HG02981 (cell line): ENCODE data around the gene NYAP2.

Experiments used
- ATAC-seq: cut with Tn5 transposase; IDR thresholded peaks from one replicate; pipeline ENCODE4 v1.9.1; 2021; ENCODE audit warnings: mild to moderate bottlenecking, moderate library complexity; ENCODE audit not compliant: unreplicated experiment

The NYAP2 gene

DNA sequence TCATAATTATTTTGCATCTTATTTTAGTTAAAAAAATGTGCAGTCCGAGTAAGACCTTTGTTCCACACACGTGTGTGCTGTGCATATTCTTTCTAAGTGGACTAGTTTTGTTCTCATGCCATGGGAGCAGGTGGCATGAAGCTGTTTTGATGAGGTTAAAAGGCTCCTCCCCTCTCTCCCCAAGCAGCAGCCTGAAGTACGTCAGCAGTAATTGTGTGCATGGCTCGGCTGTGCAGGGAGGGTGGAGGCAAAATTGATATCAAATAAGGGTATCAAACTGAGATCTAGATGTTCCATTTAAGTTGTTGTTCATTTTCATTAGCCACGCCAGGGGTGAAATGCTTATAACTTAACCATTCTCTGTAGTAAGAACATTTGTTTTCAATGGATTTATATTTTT, at the start of gene NYAP2:
Gene NYAP2, plus strand, starts transcription at position 207 of the 400 bp plus-strand sequence. CDS start 9,171 bp downstream, outside the sequence.
- ATAC-seq = no peak

DNA sequence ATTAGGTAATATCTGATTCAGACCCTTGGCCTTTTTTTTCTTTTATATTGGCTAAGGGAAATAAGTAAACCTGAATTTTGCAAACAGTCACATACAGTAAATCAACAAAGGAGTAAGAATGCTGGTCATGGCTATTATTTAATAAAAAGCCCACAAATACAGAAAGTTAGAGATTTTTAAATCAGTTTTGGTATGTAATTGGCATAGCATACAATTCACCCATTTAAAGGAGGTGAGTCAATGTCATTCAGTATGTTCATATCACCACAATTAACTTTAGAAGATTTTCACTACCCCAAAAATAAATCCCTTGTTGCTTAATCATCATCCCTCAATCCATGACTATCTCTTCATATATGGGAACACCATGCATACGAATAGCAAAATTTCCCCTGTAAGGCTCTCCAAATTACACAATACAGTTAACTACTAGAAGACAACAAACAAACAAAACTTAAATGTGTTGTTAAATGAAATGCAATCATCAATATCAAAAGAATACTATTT, 45.9 kb upstream of the NYAP2 start:
- ATAC-seq = no peak

DNA sequence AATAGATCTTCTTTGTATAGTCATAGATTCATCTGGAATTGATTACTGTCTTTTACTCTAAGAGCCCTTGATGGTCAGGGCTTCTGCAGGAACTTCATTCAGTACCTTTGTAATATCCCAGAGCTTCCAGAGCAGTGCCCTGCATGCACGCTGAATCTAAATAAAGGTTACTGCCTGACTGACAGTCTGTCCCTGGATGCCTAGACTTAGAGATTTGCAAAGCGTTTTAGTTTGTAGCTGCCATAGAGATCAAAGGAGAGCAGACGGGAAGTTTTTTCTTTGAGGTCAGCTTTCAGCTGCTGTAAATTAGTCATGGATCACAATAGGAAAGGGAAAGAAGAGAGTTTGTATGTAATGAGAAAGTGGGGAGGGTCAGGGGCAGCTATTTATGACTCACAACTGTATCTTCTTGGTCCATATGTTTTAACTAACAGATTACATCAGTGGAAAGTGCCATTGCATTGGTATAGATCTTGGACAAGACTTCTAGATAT, 45.2 kb upstream of the NYAP2 start:
- ATAC-seq = no peak

DNA sequence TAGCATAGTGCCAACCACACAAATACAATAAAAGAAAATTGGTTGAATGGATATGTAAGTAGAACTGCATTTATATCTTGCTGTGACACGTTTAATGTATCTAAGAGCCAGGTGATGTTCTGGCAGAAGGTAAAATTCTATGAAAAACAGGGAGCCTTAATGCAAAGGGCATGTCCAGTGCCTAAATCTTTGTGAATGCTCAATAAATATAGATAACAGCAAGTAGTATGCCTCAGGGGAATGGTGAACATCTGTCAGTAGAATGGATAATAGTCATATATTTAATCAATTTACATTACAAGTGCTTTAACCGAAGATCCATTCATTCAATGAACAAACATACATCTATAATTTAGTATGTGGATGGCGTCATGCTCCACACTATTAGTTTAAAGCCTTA, 43.7 kb upstream of the NYAP2 start:
- ATAC-seq = no peak

DNA sequence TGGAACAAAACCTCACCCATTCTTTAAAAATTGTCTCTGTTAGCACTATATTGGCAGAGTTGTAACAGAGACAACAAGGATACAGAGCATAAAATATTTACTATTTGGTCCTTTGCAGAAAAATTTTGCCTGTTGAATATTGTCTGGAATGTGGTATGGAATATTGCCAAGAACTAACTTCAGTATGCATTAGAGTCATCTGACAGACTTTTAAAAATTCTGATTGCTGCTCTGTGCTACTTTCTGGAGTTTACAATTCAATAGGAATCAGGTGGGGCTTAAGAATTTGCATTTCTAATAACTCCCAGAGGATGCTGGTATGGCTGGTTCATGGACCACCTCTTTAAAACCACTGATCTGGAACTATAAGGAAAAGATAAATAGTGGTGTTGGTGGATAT, 32.8 kb upstream of the NYAP2 start:
- no peak for ATAC-seq

DNA sequence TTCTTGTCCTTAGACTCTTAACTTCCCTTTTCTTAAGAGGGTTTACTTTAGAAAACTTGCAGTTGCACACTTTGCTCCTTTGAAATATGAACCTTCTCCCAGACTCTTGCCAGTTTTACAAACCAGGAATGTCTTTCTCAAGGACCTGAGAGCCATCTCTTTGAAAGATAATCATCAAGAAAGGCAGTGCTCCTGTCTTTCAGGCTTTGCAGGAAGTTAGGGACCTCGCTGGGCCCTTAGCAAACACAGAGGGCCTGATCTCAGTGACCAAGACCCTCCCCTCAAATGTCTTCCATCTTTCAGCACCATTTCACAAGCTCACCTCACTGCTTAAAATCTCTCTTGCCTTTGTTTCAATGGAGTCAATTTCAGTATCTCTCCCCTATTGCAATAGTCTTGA, 32.0 kb upstream of the NYAP2 start:
- ATAC-seq = no peak

DNA sequence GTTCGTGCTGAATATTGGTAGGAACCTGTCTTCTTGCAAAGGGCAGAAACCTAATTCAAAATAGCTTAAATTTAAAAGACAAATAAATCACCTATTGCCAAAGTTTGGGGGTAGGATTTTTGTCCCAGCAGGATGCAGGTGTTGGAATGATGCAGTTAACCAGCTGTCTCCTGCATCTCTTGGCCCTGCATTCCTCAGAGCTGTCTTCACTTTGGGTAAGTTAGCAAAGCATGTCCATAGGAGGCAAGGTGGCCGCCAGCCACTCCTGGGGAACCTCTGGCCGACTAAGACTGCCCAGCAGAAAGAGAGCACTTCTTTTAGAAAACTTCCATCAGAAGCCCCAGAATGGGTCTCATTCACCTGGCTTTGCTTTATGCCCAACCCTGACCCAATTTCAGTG, 20.5 kb upstream of the NYAP2 start:
- no peak for ATAC-seq

DNA sequence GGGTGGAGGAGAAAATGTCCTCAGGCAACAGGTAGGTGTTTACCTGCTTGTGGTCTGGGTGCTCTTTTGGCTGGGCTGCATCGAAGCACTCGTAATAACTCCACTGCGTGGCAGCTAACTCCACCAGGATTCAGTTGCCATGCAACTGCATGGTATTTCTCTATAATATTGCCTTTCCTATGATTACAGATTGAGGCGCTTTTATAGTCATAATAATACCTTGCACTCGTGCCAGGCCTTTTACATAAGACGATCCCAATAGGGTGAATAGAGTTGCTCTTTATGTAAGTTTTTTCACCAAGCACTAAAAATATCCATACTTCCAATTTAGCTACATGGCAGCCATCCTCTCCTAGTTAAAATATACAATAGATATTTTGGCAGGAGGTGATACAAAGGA, 19.7 kb upstream of the NYAP2 start:
- ATAC-seq = no peak

DNA sequence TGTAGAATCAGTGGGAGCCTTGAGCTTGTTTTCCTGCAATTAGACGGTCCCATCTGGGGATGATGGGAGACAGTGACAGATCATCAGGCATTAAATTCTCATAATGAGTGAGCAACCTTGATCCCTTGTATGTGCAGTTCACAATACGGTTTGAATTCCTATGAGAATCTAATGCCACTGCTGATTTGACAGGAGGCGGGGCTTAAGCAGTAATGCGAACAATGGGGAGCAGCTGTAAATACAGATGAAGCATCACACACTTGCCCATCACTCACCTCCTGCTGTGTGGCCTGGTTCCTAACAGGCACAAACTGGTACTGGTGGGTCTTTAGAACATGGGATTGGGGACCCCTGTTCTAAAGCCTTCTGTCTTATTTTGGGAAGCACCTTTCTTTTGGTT, 17.9 kb upstream of the NYAP2 start:
- no peak for ATAC-seq

DNA sequence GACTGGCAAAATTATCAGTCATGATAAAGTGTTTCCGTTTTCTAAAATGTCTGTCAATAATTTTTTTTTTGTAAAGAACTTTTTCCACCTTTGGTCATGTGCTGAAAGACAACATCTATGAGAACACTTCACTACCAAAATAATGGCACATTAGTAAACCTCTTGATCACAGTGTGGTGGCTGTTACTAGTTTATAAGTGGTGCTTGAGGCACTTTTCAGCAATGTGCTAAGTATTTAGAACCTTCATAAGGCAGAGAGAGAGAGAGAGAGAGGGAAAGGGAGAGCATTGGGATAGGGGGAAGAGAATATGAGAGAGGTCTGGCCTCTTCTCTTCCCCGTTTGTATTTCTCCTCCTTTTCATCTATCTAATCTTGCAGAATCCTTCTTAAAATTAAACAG, 1.1 kb upstream of the NYAP2 start:
- ATAC-seq = no peak

DNA sequence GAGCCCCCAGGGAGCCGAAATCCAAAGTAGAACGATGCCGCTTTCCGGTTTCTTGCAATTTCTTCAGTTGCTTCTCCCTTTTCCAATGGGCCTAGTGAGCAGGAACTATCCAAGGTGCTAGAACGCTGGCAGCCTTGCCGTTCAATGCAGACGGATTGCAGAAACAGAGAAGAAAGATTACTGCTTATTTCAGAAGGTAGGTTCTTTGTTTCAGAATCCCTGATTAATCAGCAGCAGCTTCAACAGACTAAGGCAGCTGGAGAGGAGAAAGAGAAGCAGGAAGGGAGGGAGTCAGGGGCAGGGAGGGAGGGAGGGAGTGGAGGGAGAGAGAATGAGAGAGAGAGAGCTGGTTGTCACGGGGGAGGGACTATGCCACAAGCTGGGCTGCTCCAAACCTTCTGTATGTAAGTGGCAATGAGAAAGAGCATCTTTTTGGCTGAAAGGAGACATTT, 576 bp downstream of the NYAP2 start:
- ATAC-seq = no peak

DNA sequence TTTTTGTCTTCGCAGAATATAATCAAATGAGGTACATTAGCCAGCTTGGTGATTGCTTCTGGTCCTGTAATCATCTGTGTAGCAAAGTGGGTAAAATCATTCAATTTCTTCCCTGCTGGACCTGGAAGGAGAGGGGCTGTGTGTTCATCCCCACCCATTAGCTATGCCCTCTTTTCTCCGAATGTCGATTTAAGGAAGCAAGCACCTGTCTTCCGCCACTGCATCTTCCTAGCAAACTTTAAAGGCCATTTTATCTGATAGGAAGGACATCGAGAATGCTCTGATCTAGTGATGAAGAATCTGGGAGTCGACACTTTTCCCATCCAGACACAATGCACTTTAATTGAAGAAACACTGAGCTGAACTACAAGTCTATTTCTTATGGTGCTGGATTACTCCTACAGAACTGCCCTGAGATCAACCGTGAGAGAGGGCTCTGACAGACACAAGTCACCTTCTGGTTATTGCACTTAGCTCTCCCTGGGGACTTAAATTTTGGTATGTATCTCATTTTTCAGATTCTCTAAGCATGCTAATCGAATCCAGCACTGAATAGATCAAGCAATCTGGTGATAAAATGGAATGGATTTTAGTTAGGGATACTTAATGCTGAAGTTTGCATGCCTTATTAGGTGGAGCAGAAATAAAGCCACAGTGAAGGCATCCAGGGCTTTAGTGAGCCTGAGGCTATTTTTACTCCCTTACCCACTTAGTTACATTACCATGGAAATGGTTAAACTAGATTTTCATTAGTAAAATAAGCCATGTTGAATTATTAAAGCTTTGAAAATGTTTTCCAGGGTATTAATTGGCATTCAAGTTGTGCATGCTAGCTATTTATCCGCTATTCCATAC, 1.3 kb downstream of the NYAP2 start:
- no peak for ATAC-seq

DNA sequence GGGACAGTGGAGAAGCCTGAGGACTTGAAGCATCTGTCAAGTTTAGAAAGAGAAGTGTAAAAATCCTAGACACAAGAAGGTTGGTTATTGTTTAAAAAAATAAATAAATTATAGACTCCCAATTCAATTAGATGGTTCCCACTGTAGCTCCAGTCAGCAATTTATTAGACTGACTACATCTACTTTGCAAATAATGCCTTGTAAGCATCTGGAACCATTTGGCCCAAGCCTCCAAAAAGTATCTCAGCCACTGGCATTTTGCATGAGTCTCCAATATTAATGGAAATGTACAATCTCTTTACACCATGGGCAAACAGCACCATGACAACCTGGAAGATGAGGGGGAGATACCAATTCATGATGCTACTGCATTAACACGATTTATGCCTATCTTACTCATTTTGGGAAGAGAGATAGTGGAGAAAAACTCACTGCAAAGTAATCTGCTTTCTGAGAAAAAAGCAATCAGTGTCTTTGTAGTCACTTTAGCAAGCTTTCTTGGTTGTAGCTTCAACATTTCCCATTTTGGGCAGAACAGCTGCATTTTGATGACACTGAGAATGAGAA, 2.8 kb downstream of the NYAP2 start:
- ATAC-seq = no peak

DNA sequence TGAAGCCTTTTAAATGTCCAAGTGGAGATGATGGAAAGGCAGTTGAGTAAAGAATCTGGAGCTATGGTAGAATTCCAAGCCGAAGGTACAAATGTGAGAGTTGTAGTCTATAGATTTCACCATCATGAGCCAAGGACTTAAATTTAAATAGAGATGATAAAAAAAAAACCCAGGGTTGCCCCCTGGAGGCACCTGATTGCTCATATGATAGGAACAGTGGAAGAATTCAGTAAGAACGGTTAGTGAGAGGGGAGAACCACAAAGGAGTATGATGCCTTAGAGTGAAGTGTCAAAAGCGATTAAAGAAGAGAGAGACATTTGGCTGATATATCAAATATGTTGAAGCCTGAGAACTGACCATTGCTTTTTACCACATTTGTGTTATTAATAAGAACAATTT, 11.9 kb downstream of the NYAP2 start:
- ATAC-seq = no peak

DNA sequence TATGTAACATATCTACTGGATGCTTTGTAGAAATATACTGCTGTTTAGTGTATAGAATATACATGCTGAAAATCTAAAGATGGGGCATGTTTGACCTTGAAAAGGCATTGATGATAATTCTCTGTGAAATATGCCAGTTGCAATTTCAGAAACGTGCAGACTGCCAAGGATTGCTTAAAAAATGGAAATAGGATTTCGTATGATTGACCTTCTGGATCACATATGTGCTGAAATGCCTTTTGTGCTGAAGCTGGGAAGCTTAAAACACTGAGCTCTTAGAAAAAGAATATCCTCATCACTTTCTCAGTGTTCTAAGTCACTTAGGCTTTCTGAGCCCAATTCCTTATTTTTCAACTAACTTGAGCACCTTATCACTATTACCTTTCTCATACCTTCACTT, 14.3 kb downstream of the NYAP2 start:
- no peak for ATAC-seq

DNA sequence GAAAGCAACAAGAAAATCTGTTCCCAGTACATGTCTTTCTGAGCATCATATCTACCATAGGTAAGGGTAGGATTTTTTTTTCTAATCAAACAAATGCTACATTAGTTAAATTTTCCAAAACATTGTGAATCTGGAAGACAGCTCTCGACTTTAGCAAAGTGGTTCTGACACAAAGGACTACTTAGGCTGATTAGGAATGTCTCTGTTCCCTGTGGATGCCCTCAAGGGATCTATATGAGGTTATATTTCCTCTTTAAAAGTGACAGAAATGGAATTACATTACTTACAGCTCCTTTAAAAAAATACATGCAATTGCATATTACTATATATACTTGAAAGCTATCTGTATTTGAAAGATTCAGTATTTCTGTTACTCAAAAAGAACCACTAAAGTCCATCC, 15.4 kb downstream of the NYAP2 start:
- ATAC-seq = no peak

DNA sequence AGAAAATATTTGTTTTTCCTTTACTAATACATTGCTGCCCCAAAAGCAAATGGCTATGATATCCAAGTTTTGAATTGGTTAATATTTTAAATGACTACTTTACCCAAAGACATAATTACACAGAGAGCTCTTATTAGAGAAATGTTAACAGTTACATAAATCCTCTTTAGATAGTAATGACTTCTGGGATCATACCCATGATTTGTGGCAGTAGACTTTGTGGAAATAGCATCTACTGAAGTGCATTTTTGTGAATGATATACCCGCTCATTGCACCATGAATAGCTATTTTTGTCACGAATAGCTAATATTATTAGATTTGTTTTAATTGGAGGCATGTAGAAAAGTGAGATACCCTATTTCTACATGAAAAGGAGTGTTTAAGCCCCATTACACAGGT, 15.8 kb downstream of the NYAP2 start:
- no peak for ATAC-seq

DNA sequence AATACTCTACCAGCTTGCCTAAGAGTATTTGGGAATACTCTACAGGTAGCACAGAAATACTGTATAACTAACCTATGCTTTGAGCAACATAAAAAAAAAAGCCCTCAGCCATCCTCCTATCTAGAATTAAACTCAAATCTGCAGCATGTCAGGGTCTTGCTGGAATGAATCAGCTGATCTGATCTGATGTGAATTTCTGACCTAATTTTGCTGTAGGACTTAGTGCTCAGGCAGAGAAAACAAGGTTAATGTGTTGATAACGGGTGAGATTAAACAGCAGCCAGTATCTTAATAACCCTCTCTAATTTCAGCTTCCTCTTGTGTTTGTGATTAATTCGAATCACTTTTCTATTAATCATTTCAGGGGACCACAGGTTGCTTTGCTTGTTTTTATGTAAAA, 16.3 kb downstream of the NYAP2 start:
- ATAC-seq = no peak

DNA sequence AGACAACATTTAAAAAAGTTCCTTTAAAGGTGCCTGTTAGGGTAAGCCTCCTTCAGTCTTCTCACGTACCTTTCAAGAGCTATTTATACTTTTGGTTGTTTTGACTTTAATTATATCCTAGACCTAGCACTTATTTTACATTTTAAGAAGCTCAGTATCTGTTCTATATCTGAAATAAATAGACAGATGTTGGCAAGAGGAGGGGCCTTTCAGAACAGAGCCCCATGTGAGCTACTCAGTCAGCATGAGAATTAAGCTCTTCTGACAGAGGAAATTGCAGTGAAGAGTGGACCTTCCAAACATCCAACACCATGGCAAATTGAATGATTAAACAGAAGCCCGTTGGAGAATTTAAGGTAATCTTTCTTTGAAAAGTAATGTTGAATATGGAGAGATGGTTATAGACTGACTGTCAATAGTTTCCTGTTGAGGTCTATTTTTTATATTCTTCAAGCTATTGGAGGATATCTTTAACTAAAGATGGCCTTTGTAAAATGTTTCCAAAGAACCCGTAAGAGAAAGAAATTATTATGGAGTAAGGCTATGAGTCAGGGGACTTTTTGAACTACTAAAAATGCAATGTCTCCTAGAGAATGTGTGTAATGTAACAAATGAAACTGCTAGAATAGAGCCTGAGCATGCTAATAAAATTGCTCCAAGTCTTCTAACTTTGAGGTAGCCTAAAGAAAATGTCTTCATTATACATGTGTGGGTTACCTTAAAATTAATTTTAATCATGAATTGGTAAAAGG, 17.3 kb downstream of the NYAP2 start:
- no peak for ATAC-seq

DNA sequence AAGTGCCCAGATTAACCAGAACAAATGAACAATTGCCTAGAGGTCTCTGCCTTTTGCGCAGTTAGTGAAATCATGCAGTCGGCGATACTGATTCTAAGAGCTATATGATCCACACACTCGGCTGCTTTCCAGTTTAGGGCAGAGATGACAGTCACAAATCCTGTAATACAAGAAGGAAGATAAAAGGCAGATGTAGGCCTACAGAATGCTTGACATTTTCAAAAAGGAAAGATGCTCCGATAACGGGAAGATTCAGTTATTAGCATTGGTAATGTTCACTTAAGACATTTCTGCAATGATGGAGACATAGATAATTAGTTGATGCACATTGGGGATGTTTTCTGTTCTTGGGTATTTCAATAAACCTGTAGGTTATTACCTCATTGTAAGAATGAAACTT, 19.5 kb downstream of the NYAP2 start:
- no peak for ATAC-seq

DNA sequence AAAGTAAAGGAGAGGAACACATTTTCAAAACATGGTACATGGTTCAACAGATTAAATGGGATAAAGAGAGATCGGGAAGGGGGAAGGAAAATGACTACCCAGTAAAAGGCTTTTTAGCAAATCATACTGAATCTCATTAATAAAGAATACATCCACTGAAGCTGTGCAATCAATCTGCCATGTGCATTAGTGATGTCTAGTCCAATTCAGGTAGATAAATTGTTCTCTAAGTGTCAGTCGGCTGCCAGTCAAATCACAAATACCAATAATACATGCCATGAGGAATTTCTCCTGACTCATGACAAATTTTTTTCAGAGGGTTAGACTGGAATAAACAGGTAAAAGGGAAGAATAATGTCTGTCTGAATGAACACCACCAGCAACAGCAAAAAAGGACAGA, 22.6 kb downstream of the NYAP2 start:
- ATAC-seq = no peak

DNA sequence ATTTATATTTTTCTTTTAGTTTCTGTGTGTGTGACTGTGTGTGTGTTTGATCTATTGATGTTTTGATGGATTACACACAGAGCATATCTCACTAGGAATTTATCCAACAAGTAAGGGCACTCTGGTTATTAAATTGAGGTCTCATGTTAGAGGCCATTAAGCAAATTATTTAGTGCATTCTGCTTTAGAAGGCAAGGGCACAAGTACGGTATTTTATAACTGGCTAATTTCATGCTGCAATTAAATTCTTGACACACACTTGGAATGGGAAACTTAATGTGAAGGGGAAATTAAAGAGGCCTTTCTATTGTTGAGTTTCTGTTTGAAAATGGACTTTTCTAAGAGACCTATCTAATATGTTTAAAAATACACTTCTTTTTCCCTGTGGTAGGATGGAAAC, 25.8 kb downstream of the NYAP2 start:
- no peak for ATAC-seq
